CD4-positive, alpha-beta memory T cell (primary cell): ENCODE data around the gene TXNRD2. TPM values are rescaled to one million over a fixed set of nuclear protein-coding genes. Genes with fewer than 3 reads are reported as not detected.

Source experiments
- CTCF ChIA-PET: fragments of 350-600 bp; sonication (Branson Sonifier 250); formaldehyde crosslinking; loops from one replicate; lab custom pipeline; 2021; ENCODE audit warnings: inconsistent platforms; ENCODE audit not compliant: partially characterized antibody; lab: Charles Lee
- POLR2A ChIA-PET: fragments of 350-600 bp; sonication (Branson Sonifier 250); formaldehyde crosslinking; loops from one replicate; lab custom pipeline; 2021; ENCODE audit not compliant: partially characterized antibody; lab: Charles Lee
- DNase-seq, 5 donors: peaks; one replicate each; pipeline versions ENCODE4 v3.0.0 to v3.0.0-alpha.2; 2020 to 2022; ENCODE audit warnings: mixed read lengths in 1 of 5
- H3K27ac ChIP-seq: one replicate; pipeline ENCODE4 v1.7.0; 2013; ENCODE audit warnings: low read depth, low read length
- H3K27me3 ChIP-seq: 2 replicates; pipeline ENCODE4 v1.7.0; 2013; ENCODE audit warnings: mild to moderate bottlenecking, low read length, moderate library complexity; ENCODE audit not compliant: insufficient read depth
- H3K36me3 ChIP-seq: 2 replicates; pipeline ENCODE4 v1.7.0; 2013; ENCODE audit warnings: mild to moderate bottlenecking, low read length, moderate library complexity; ENCODE audit not compliant: insufficient read depth
- H3K4me1 ChIP-seq: 2 replicates; pipeline ENCODE4 v1.7.0; 2013; ENCODE audit warnings: mild to moderate bottlenecking, low read length, moderate library complexity; ENCODE audit not compliant: insufficient read depth
- H3K4me3 ChIP-seq, 2 donors: one replicate each; pipeline ENCODE4 v1.7.0; 2013; ENCODE audit warnings: low read length in 2 of 2, mild to moderate bottlenecking in 1 of 2
- H3K9me3 ChIP-seq, 2 donors: one replicate each; pipeline ENCODE4 v1.7.0; 2013; ENCODE audit warnings: low read length in 2 of 2, control low read depth in 1 of 2; ENCODE audit not compliant: control insufficient read depth in 1 of 2
- H3K27ac Mint-ChIP-seq, 7 donors: one replicate each; pipeline ENCODE4 v1.8.0; 2020 to 2021; ENCODE audit warnings: mixed read lengths in 7 of 7, mild to moderate bottlenecking in 6 of 7, inconsistent platforms in 3 of 7, moderate library complexity in 3 of 7
- H3K27me3 Mint-ChIP-seq, 2 donors: one replicate each; pipeline ENCODE4 v1.8.0; 2020 to 2021; ENCODE audit warnings: mixed read lengths in 2 of 2
- H3K36me3 Mint-ChIP-seq, 2 donors: one replicate each; pipeline ENCODE4 v1.8.0; 2020 to 2021; ENCODE audit warnings: mixed read lengths in 2 of 2, inconsistent platforms in 1 of 2, mild to moderate bottlenecking in 1 of 2
- H3K4me1 Mint-ChIP-seq, 4 donors: one replicate each; pipeline ENCODE4 v1.8.0; 2020 to 2021; ENCODE audit warnings: mixed read lengths in 4 of 4, mild to moderate bottlenecking in 1 of 4
- H3K4me3 Mint-ChIP-seq, 8 donors: one replicate each; pipeline ENCODE4 v1.8.0; 2020 to 2021; ENCODE audit warnings: mixed read lengths in 8 of 8, mild to moderate bottlenecking in 7 of 8, moderate library complexity in 6 of 8, inconsistent platforms in 3 of 8
- H3K9me3 Mint-ChIP-seq, 8 donors: one replicate each; pipeline ENCODE4 v1.8.0; 2020 to 2021; ENCODE audit warnings: mixed read lengths in 8 of 8, mild to moderate bottlenecking in 5 of 8, inconsistent platforms in 3 of 8, moderate library complexity in 1 of 8
- intact Hi-C: fragments of 100-400 bp; cut with micrococcal nuclease; formaldehyde crosslinking; loops from one replicate; pipeline ENCODE4 v1.15.1; 2023
- polyA plus RNA-seq, 2 donors: library from polyadenylated mRNA; unstranded; fragments of 300-500 nt; fragmentation: Illumina TruSeq; gene quantifications; one replicate each; pipeline ENCODE4 v1.2.3, GENCODE V29; 2021
- total RNA-seq, 2 experiments: library from RNA; stranded (reverse); gene quantifications; one replicate each; pipeline ENCODE4 v1.2.3, GENCODE V29; 2021

The TXNRD2 gene
- total and polyA plus RNA-seq, 4 experiments from 2014 or later, result 8.5 to 35.9 (median 22.7) TPM

GRCh38 chr22:19845054-19845722, 96.4 kb downstream of the TXNRD2 start:
- no peaks in the 10 kb centered on the region for H3K9me3 ChIP-seq
- ChIA-PET POLR2A (interaction anchor here (1.7 to 1.9 kb wide), 2 partner anchors 11 to 47 kb away, joined by 9 to 10 read pairs; no protein-coding TSS in a partner anchor), CTCF (interaction anchor here (1.1 to 1.5 kb wide), 3 partner anchors 46 to 89 kb away, joined by 3 to 5 read pairs (median 4); no protein-coding TSS in a partner anchor)
- Mint-ChIP-seq H3K36me3 (peaks cover 6 to 9% of the 10 kb centered on the region in 2 donors), H3K27me3 (no peaks in the 10 kb centered on the region), H3K27ac (peak overlapping the region in 5 of 7 donors; percentile 63 to 83 (median 74)), H3K4me1 (peaks cover 10 to 30% (median 26%) of the 10 kb centered on the region in 4 donors), H3K4me3 (peak overlapping the region in 5 of 8 donors; percentile 39 to 62 (median 39)), H3K9me3 (no peaks in the 10 kb centered on the region)
- H3K27me3 ChIP-seq, result no peaks in the 10 kb centered on the region
- intact Hi-C loops, result no loop called here
- no peak for DNase-seq
- H3K4me3 ChIP-seq, result no peak overlapping the region
- H3K36me3 ChIP-seq, result peaks cover 3% of the 10 kb centered on the region
- peaks cover 22% of the 10 kb centered on the region for H3K4me1 ChIP-seq
- H3K27ac ChIP-seq, result peak overlapping the region; percentile 4

GRCh38 chr22:19844377-19845053, 97.1 kb downstream of the TXNRD2 start:
- CTCF ChIA-PET, result interaction anchor here (1.1 to 1.5 kb wide), 3 partner anchors 47 to 88 kb away, joined by 3 to 5 read pairs (median 4); no protein-coding TSS in a partner anchor
- DNase-seq, result peak in 3 of 5 donors; percentile 14 to 24 (median 21)
- Mint-ChIP-seq H3K4me1 (peaks cover 12 to 27% (median 24%) of the 10 kb centered on the region in 4 donors), H3K4me3 (peak overlapping the region in 7 of 8 donors; percentile 39 to 70 (median 43)), H3K9me3 (no peaks in the 10 kb centered on the region), H3K27me3 (no peaks in the 10 kb centered on the region), H3K36me3 (peaks cover 4 to 9% of the 10 kb centered on the region in 2 donors), H3K27ac (peak overlapping the region; percentile 63 to 83 (median 74))
- H3K36me3 ChIP-seq, result no peaks in the 10 kb centered on the region
- H3K4me3 ChIP-seq, result no peak overlapping the region
- no peaks in the 10 kb centered on the region for H3K9me3 ChIP-seq
- H3K4me1 ChIP-seq, result peaks cover 20% of the 10 kb centered on the region
- POLR2A ChIA-PET, result interaction anchor here (1.7 to 1.9 kb wide), 2 partner anchors 11 to 48 kb away, joined by 9 to 10 read pairs; no protein-coding TSS in a partner anchor
- peak overlapping the region; percentile 4 for H3K27ac ChIP-seq
- intact Hi-C loops, result no loop called here
- no peaks in the 10 kb centered on the region for H3K27me3 ChIP-seq

GRCh38 chr22:19843857-19844376, 97.7 kb downstream of the TXNRD2 start:
- H3K9me3 ChIP-seq, result no peaks in the 10 kb centered on the region
- peaks cover 4 to 9% of the 10 kb centered on the region in 2 donors for H3K36me3 Mint-ChIP-seq
- H3K4me1 ChIP-seq, result peaks cover 20% of the 10 kb centered on the region
- DNase-seq, result no peak
- H3K27ac Mint-ChIP-seq, result peak overlapping the region in 1 of 7 donors; percentile 63
- no peak overlapping the region for H3K4me3 ChIP-seq
- H3K4me3 Mint-ChIP-seq, result peak overlapping the region in 2 of 8 donors; percentile 43 to 51
- ChIA-PET CTCF (interaction anchor here (1.1 to 1.5 kb wide), 2 partner anchors 48 to 88 kb away, joined by 4 to 5 read pairs; no protein-coding TSS in a partner anchor), POLR2A (interaction anchor here (1.7 to 1.9 kb wide), 2 partner anchors 12 to 48 kb away, joined by 9 to 10 read pairs; no protein-coding TSS in a partner anchor)
- no peaks in the 10 kb centered on the region for H3K27me3 Mint-ChIP-seq
- H3K36me3 ChIP-seq, result no peaks in the 10 kb centered on the region
- H3K4me1 Mint-ChIP-seq, result peaks cover 13 to 27% (median 24%) of the 10 kb centered on the region in 4 donors
- intact Hi-C loops, result no loop called here
- H3K9me3 Mint-ChIP-seq, result no peaks in the 10 kb centered on the region
- H3K27ac ChIP-seq, result peak overlapping the region; percentile 4
- H3K27me3 ChIP-seq, result no peaks in the 10 kb centered on the region

- H3K27ac Mint-ChIP-seq, result no peak overlapping the region
- intact Hi-C loops, result no loop called here
- Histone ChIP-seq H3K27ac (no peak overlapping the region), H3K27me3 (no peaks in the 10 kb centered on the region), H3K9me3 (no peaks in the 10 kb centered on the region), H3K4me1 (peaks cover 17% of the 10 kb centered on the region), H3K4me3 (no peak overlapping the region), H3K36me3 (no peaks in the 10 kb centered on the region)
- H3K27me3 Mint-ChIP-seq, result no peaks in the 10 kb centered on the region
- no peak for DNase-seq
- ChIA-PET POLR2A (interaction anchor here (1.9 kb wide), 1 partner anchor 49 kb away, joined by 9 read pairs; no protein-coding TSS in a partner anchor), CTCF (interaction anchor here (1.5 kb wide), 1 partner anchor 87 kb away, joined by 4 read pairs; no protein-coding TSS in a partner anchor)
- H3K36me3 Mint-ChIP-seq, result peaks cover 4 to 9% of the 10 kb centered on the region in 2 donors
- no peaks in the 10 kb centered on the region for H3K9me3 Mint-ChIP-seq
- no peak overlapping the region for H3K4me3 Mint-ChIP-seq
- peaks cover 15 to 27% (median 23%) of the 10 kb centered on the region in 4 donors for H3K4me1 Mint-ChIP-seq
These were observed 98.3 kb downstream of the TXNRD2 start for GRCh38 chr22:19843107-19843856.

- no peaks in the 10 kb centered on the region for H3K36me3 ChIP-seq
- H3K27me3 ChIP-seq, result no peaks in the 10 kb centered on the region
- Mint-ChIP-seq H3K4me3 (no peak overlapping the region), H3K9me3 (no peaks in the 10 kb centered on the region), H3K36me3 (peaks cover 0 to 4% of the 10 kb centered on the region in 2 donors), H3K4me1 (peaks cover 18 to 27% (median 24%) of the 10 kb centered on the region in 4 donors), H3K27ac (peak overlapping the region in 2 of 7 donors; percentile 12 to 29), H3K27me3 (no peaks in the 10 kb centered on the region)
- no peaks in the 10 kb centered on the region for H3K9me3 ChIP-seq
- ChIA-PET CTCF (no interaction called here), POLR2A (no interaction called here)
- H3K4me3 ChIP-seq, result no peak overlapping the region
- H3K4me1 ChIP-seq, result peaks cover 15% of the 10 kb centered on the region
- DNase-seq, result no peak
- intact Hi-C loops, result no loop called here
- no peak overlapping the region for H3K27ac ChIP-seq
These were observed 99.1 kb downstream of the TXNRD2 start for GRCh38 chr22:19842393-19843106.

GRCh38 chr22:19841641-19842392, 99.8 kb downstream of the TXNRD2 start:
- Histone ChIP-seq H3K36me3 (no peaks in the 10 kb centered on the region), H3K27me3 (no peaks in the 10 kb centered on the region), H3K9me3 (no peaks in the 10 kb centered on the region), H3K4me3 (no peak overlapping the region), H3K27ac (no peak overlapping the region), H3K4me1 (peaks cover 15% of the 10 kb centered on the region)
- H3K27me3 Mint-ChIP-seq, result no peaks in the 10 kb centered on the region
- intact Hi-C loops, result no loop called here
- no peak overlapping the region for H3K4me3 Mint-ChIP-seq
- H3K36me3 Mint-ChIP-seq, result no peaks in the 10 kb centered on the region
- H3K27ac Mint-ChIP-seq, result peak overlapping the region in 4 of 7 donors; percentile 17 to 51 (median 32)
- ChIA-PET CTCF (interaction anchor here (1.0 kb wide), 1 partner anchor 40 kb away, joined by 4 read pairs; no protein-coding TSS in a partner anchor), POLR2A (no interaction called here)
- no peaks in the 10 kb centered on the region for H3K9me3 Mint-ChIP-seq
- peaks cover 18 to 27% (median 23%) of the 10 kb centered on the region in 4 donors for H3K4me1 Mint-ChIP-seq
- no peak for DNase-seq
